ENCODE data around the gene SERPINI1.

SERPINI1 gene

DNA sequence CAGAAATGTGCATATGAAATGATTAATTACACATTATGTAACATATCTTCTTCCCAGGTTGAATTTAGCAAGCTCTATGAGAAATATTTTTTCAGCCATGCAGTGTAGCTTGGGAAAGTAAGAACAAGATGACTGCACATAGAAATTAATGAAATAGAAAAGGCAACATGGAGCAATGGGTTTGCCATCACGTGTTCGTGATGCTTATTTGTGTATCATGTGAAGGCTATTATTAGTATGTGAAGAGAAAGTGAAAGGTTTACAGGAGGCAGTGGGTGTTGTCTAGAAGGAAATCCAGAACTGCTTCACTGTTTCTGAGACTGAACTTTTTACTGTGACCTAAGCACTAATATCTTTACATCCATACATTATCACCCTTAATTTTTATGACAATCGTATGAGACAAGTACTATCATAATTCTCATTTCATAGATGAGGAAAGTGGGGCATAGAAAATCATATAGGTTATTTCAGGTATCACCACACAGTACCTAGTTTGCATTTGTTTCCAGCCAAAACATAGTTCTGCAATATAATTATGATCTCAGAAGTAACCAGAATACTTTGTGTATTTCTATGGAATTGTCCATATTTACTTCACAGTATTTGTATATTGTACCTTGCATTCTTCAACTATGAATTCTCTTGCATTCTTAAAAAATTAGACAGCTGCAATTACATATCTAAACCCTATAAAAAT is 14.9 kb downstream of the SERPINI1 start:
- no peak overlapping the region for H3K4me3 ChIP-seq (ENCODE audit: control insufficient read depth, low read depth, low read length)
- no peak for DNase-seq (ENCODE audit: low read depth)
- no peak for TF ChIP-seq CTCF (IDR thresholded peaks at IDR 0.05; ENCODE audit: control insufficient read depth, insufficient read depth, low read depth, low read length, missing control alignments)

DNA sequence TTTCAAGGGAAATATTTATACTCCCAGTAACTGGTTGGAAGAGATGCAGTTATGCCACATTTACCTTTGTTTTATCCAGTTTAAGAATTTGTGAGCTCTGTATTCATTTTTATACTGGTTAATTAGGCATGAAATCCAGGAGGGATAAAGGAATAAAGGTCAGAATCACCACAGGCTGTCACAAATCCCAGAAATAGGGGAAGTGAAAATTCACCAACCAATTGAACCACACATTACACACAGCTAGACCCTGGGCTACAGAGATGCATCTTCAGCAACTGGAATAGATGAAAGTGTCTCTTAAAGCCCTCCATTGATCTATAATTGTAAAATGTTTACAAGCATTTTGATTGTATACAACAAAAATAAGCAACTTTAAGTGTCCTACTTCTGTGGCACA is 18.5 kb downstream of the SERPINI1 start:
- H3K4me3 ChIP-seq (ENCODE audit: control insufficient read depth, low read depth, low read length) = no peak overlapping the region
- TF ChIP-seq CTCF (IDR thresholded peaks at IDR 0.05; ENCODE audit: control insufficient read depth, insufficient read depth, low read depth, low read length, missing control alignments) = no peak
- DNase-seq (ENCODE audit: low read depth) = no peak

GRCh38 chr3:167761302-167761701 is 25.8 kb downstream of the SERPINI1 start:
- no peak overlapping the region for H3K4me3 ChIP-seq (ENCODE audit: control insufficient read depth, low read depth, low read length)
- TF ChIP-seq CTCF (IDR thresholded peaks at IDR 0.05; ENCODE audit: control insufficient read depth, insufficient read depth, low read depth, low read length, missing control alignments) = no peak
- DNase-seq (ENCODE audit: low read depth) = no peak

GRCh38 chr3:167762296-167762695 is 26.8 kb downstream of the SERPINI1 start:
- H3K4me3 ChIP-seq (ENCODE audit: control insufficient read depth, low read depth, low read length) = no peak overlapping the region
- no peak for TF ChIP-seq CTCF (IDR thresholded peaks at IDR 0.05; ENCODE audit: control insufficient read depth, insufficient read depth, low read depth, low read length, missing control alignments)
- DNase-seq (ENCODE audit: low read depth) = no peak

GRCh38 chr3:167772992-167773391 is 37.5 kb downstream of the SERPINI1 start:
- H3K4me3 ChIP-seq (ENCODE audit: control insufficient read depth, low read depth, low read length) = no peak overlapping the region
- TF ChIP-seq CTCF (IDR thresholded peaks at IDR 0.05; ENCODE audit: control insufficient read depth, insufficient read depth, low read depth, low read length, missing control alignments) = no peak
- no peak for DNase-seq (ENCODE audit: low read depth)

DNA sequence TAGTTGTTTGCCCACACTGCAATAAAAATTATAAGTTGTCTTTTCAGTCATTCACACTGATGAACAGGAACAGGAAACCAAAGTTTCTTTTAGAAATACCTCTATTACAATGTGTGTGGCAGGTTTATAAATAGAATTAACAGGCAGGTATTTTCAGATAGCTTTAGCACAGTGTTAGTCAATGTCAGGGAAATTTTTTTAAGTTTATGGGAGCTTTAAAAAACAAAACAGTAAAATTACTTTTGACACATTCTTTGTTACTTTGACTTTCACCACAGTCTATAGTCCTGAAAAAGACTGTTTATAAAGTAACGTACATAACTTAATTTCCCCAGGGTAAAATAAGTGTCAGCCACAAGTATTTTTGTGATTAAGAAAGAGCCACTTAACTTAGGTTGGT is 38.1 kb downstream of the SERPINI1 start:
- H3K4me3 ChIP-seq (ENCODE audit: control insufficient read depth, low read depth, low read length) = no peak overlapping the region
- DNase-seq (ENCODE audit: low read depth) = no peak
- no peak for TF ChIP-seq CTCF (IDR thresholded peaks at IDR 0.05; ENCODE audit: control insufficient read depth, insufficient read depth, low read depth, low read length, missing control alignments)

All from AG09309 (cell line).